Spleen (tissue), 11 donors: ENCODE measurements around the gene PTX4. TPM values are rescaled to one million over a fixed set of nuclear protein-coding genes. Genes with fewer than 3 reads are reported as not detected.

Experiments
- DNase-seq: peaks from one replicate; pipeline ENCODE4 v3.0.0-alpha.2; 2020
- H3K27ac ChIP-seq, 8 donors: fragments of 200-600 bp; sonication (generic) in 7 of 8; 1 replicate in 4 of 8; 2 replicates in 4 of 8; pipeline versions ENCODE4 v1.5.0 to v1.8.0; 2016 to 2021; ENCODE audit warnings: inconsistent platforms in 4 of 8, mild to moderate bottlenecking in 4 of 8, moderate library complexity in 1 of 8
- H3K27me3 ChIP-seq, 7 donors: fragments of 200-600 bp; sonication (generic) in 6 of 7; replicated peaks in 1 of 7; 1 replicate in 4 of 7; 2 replicates in 3 of 7; pipeline versions ENCODE4 v1.5.0 to v1.8.0; 2016 to 2021; ENCODE audit warnings: inconsistent platforms in 3 of 7, mild to moderate bottlenecking in 1 of 7
- H3K36me3 ChIP-seq, 6 donors: fragments of 200-600 bp; sonication (generic) in 5 of 6; 1 replicate in 4 of 6; 2 replicates in 2 of 6; pipeline versions ENCODE4 v1.5.0 to v1.8.0; 2016 to 2021; ENCODE audit warnings: inconsistent platforms in 2 of 6
- H3K4me1 ChIP-seq, 6 donors: fragments of 200-600 bp; sonication (generic) in 5 of 6; 1 replicate in 3 of 6; 2 replicates in 3 of 6; pipeline versions ENCODE4 v1.5.0 to v1.8.0; 2016 to 2021; ENCODE audit warnings: inconsistent platforms in 3 of 6
- H3K4me3 ChIP-seq, 8 donors: fragments of 200-600 bp; sonication (generic) in 7 of 8; 1 replicate in 4 of 8; 2 replicates in 4 of 8; pipeline versions ENCODE4 v1.5.0 to v1.8.0; 2016 to 2021; ENCODE audit warnings: inconsistent platforms in 4 of 8, mild to moderate bottlenecking in 4 of 8, moderate library complexity in 2 of 8
- H3K9me3 ChIP-seq, 8 donors: fragments of 200-600 bp; sonication (generic) in 7 of 8; 1 replicate in 4 of 8; 2 replicates in 4 of 8; pipeline versions ENCODE4 v1.5.0 to v1.8.0; 2016 to 2021; ENCODE audit warnings: inconsistent platforms in 4 of 8
- POLR2A ChIP-seq, 3 donors: fragments of 450-650 bp; IDR thresholded peaks; one replicate each; pipeline ENCODE4 v1.5.1; 2017; ENCODE audit warnings: antibody characterized with exemption in 3 of 3, mild to moderate bottlenecking in 1 of 3
- POLR2AphosphoS5 ChIP-seq, 3 donors: sonication (generic); formaldehyde crosslinking; IDR thresholded peaks; one replicate each; pipeline ENCODE4 v1.5.1; 2017; ENCODE audit warnings: antibody characterized with exemption in 3 of 3
- WGBS, 5 donors: extraction: QIAGEN DNeasy Blood & Tissue Kit in 3 of 5; methylation state at CpG; one replicate each; pipeline versions ENCODE4 v1.1.5 to v1.1.7; 2013 to 2018; 5-methylcytosine and 5-hydroxymethylcytosine counted together
- intact Hi-C: fragments of 100-400 bp; cut with DNase I; formaldehyde crosslinking; loops from one replicate; pipeline ENCODE4 v1.15.0; 2023; ENCODE audit warnings: low total_unique reads
- polyA plus RNA-seq, 3 donors: library from polyadenylated mRNA; stranded (reverse); fragments of 200-250 nt; gene quantifications; one replicate each; pipeline ENCODE4 v1.2.1, GENCODE V29; 2013
- total RNA-seq, 7 donors: library from RNA; depleted of rRNA in 3 of 7; stranded (reverse); fragments of >200 nt in 3 of 7; fragmentation: NEBNext Ultra II Directional in 4 of 7; extraction: Animal tissue kit (Norgen Biotek cat#: 25700) in 4 of 7; gene quantifications; one replicate each; pipeline versions ENCODE4 v1.1.0 to v1.2.1, GENCODE V29; 2016 to 2021
- TF ChIP-seq, protein P1 (sequence below), 11 experiments: fragments of 200-600 bp in 7 of 11; fragments of 450-650 bp in 4 of 11; sonication (generic) in 4 of 11; IDR thresholded peaks in 8 of 11; conservative IDR thresholded peaks in 3 of 11; 1 replicate in 7 of 11; 2 replicates in 4 of 11; pipeline versions ENCODE4 v1.4.0 to v1.8.0; 2016 to 2021; ENCODE audit warnings: antibody characterized with exemption in 11 of 11, inconsistent platforms in 4 of 11, mild to moderate bottlenecking in 1 of 11
- donor health status: healthy with polysubstance abuse.
- donor health status: DM: no; HTN: no; CAD: no; lungs with moderate emphysema.
- donor health status: DM: no; HTN: no; CAD: no.
- donor health status: Bipolar disorder and iron deficiency.
- donor health status: healthy.
- donor health status: DM: no; HTN: no; CAD: no.
- donor health status: DM: yes; HTN: yes; CAD: no.

PTX4 gene
- total and polyA plus RNA-seq, 10 donors: 0.03 to 0.85 (median 0.44) TPM; not detected in 3

DNA sequence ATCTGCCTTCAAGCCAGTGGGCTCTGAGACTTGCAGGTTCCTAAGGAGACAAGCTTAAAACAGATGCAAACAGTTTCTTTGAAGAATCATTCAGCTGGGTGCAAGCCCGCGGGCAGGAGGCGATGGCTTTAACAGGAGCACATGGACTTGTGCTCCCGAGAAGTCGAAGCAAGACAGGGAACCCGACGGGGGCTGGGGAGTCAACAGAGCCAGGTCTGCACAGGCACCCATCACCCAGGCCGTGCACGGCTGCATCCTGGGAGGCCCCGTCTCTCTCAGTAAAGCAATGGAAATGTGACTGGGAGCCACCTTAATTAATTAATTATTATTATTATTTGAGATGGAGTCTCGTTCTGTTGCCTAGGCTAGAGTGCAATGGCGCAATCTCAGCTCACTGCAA, 333 bp upstream of the PTX4 start:
- H3K36me3 ChIP-seq: no peaks in the 10 kb centered on the region
- no peaks in the 10 kb centered on the region for H3K27me3 ChIP-seq
- TF ChIP-seq POLR2AphosphoS5 (IDR thresholded peaks at IDR 0.05): no peak
- TF ChIP-seq, protein P1, sequence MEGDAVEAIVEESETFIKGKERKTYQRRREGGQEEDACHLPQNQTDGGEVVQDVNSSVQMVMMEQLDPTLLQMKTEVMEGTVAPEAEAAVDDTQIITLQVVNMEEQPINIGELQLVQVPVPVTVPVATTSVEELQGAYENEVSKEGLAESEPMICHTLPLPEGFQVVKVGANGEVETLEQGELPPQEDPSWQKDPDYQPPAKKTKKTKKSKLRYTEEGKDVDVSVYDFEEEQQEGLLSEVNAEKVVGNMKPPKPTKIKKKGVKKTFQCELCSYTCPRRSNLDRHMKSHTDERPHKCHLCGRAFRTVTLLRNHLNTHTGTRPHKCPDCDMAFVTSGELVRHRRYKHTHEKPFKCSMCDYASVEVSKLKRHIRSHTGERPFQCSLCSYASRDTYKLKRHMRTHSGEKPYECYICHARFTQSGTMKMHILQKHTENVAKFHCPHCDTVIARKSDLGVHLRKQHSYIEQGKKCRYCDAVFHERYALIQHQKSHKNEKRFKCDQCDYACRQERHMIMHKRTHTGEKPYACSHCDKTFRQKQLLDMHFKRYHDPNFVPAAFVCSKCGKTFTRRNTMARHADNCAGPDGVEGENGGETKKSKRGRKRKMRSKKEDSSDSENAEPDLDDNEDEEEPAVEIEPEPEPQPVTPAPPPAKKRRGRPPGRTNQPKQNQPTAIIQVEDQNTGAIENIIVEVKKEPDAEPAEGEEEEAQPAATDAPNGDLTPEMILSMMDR (IDR thresholded peaks at IDR 0.05 in 8 of 11, conservative IDR thresholded peaks at IDR 0.05 in 3 of 11): no peak
- TF ChIP-seq POLR2A (IDR thresholded peaks at IDR 0.05): no peak
- intact Hi-C loops: no loop called here
- 88 to 94% (median 92%) methylated on average over 12 of the region's 12 CpGs for WGBS, 5 donors
- no peak overlapping the region for H3K4me3 ChIP-seq
- peaks cover 9 to 27% (median 14%) of the 10 kb centered on the region in 6 donors for H3K4me1 ChIP-seq
- DNase-seq: no peak
- no peaks in the 10 kb centered on the region for H3K9me3 ChIP-seq
- no peak overlapping the region for H3K27ac ChIP-seq

DNA sequence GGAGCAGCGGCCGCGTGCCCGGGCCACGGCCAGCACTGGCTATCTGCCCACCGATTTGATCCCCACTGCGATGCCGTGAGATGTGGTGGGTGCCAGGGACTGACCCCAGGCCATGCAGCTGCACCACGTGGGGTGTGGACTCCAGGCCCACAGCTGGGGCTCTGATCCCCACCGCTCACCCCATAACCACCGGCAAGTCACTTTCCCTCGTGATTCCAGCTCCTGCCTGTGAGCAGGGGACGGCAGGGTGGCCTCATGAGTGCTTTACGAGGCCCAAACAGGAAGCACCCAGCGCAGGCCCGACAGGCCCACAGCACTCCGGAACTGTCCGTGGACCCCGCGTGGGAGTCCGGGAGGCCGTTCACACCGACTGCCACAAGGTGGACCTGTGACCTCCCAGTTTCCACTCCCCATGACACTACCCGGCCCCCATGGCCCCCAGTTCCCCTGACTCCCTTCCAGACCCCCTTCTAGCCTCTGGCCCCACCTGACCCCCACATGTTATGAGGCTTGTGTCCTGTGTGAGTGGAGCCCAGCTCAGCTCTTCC, 616 bp downstream of the PTX4 start:
- H3K27ac ChIP-seq: peak overlapping the region in 5 of 8 donors; percentile 31 to 63 (median 33)
- no peaks in the 10 kb centered on the region for H3K36me3 ChIP-seq
- TF ChIP-seq, protein P1 (IDR thresholded peaks at IDR 0.05 in 8 of 11, conservative IDR thresholded peaks at IDR 0.05 in 3 of 11): no peak
- no peak for TF ChIP-seq POLR2AphosphoS5 (IDR thresholded peaks at IDR 0.05)
- no peak for TF ChIP-seq POLR2A (IDR thresholded peaks at IDR 0.05)
- H3K4me3 ChIP-seq: no peak overlapping the region
- WGBS, 5 donors: 76 to 91% (median 81%) methylated on average over 12 to 24 of the region's 24 CpGs
- DNase-seq: peak; percentile 61
- H3K9me3 ChIP-seq: no peaks in the 10 kb centered on the region
- intact Hi-C loops: no loop called here
- H3K27me3 ChIP-seq: no peaks in the 10 kb centered on the region
- H3K4me1 ChIP-seq: peaks cover 7 to 32% (median 9%) of the 10 kb centered on the region in 6 donors

DNA sequence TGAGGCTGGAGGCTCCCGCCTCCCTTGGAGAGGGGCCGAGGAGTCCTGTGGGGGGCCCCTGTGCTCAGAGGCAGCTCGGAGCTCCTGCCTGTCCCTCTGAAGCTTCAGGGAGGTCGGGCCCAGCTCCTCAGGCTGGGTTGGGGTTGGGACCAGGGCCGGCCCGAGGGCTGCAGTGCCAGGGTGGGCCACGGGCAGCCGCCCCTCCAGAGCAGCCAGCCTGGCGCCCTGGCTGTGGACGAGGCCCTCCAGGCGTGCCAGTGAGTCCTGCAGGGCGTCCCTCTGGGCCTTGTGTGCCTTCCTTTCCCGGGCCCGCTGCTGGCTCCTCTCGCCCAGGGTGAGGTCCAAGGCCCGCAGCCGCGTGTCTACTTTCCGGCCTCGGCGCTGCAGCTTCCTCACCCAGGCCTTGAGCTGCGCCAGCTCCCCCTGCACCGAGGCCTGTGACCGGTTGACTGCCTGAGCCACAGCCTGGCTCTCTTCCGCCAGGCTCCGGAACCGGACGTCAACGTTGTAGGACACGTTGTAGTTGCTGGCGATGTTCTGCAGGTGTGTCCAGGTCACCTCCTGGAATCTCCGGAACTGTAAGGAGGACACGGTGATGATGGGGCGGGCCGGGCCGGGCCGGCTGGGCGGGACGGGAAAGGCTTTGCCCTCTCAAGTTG, 1.2 kb downstream of the PTX4 start:
- TF ChIP-seq POLR2AphosphoS5 (IDR thresholded peaks at IDR 0.05) (peak in 2 of 3 donors; percentile 68 to 79), POLR2A (IDR thresholded peaks at IDR 0.05) (no peak)
- TF ChIP-seq, protein P1 (IDR thresholded peaks at IDR 0.05 in 8 of 11, conservative IDR thresholded peaks at IDR 0.05 in 3 of 11): no peak
- no peaks in the 10 kb centered on the region for H3K36me3 ChIP-seq
- DNase-seq: peak; percentile 80
- no peaks in the 10 kb centered on the region for H3K27me3 ChIP-seq
- peaks cover 3 to 27% (median 4%) of the 10 kb centered on the region in 6 donors for H3K4me1 ChIP-seq
- 87 to 96% (median 89%) methylated on average over 25 to 39 of the region's 39 CpGs for WGBS, 5 donors
- no peak overlapping the region for H3K4me3 ChIP-seq
- peak overlapping the region in 5 of 8 donors; percentile 36 to 63 (median 57) for H3K27ac ChIP-seq
- intact Hi-C loops: no loop called here
- no peaks in the 10 kb centered on the region for H3K9me3 ChIP-seq
